Amniotic stem cell (primary cell): ENCODE data around the gene DQX1.
A peak's percentile ranks its signal among the peaks of the same experiment; 100 is the strongest.

Experiments
- DNase-seq: peaks from one replicate; lab custom pipeline; 2025; lab: John Stamatoyannopoulos, UW

The DQX1 gene

DNA sequence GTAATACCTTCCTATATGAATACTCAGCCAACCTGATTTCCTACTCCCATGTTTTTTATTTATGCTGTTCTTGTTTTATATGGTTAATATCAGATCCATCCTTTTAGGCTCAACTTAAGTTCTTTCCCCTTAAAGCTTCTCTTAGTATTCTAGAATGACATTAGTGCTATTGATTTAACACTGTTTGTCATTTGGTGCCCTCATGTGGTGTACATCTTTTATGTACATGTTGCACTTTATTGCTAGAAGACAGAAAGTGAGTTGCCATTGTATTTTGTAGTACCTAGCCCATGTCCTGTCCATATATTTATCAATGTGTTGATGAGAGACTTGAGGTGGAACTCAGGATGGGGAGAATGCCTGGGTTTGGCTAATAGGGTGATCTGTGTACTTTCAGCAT, 6.2 kb upstream of the DQX1 start:
- DNase-seq = no peak

DNA sequence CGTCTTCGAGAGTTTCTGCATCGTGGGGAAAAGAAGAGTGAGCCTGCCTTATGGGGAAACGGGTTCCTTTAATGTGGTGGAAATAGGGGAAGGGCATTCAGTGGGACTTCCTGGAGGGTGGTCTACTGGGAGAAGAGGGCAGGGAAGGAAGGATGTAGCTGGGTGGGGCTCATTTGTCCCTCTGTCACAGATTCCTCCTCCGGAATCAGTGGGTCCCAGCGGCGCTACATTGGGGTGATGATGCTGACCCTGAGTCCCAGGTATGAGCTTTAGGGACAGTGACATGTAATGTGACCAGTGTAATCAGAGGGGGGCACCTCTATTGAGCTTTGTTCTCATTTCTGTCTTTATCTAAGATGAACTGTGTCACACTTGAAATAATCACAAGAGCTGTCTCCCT, 5.6 kb upstream of the DQX1 start:
- no peak for DNase-seq

DNA sequence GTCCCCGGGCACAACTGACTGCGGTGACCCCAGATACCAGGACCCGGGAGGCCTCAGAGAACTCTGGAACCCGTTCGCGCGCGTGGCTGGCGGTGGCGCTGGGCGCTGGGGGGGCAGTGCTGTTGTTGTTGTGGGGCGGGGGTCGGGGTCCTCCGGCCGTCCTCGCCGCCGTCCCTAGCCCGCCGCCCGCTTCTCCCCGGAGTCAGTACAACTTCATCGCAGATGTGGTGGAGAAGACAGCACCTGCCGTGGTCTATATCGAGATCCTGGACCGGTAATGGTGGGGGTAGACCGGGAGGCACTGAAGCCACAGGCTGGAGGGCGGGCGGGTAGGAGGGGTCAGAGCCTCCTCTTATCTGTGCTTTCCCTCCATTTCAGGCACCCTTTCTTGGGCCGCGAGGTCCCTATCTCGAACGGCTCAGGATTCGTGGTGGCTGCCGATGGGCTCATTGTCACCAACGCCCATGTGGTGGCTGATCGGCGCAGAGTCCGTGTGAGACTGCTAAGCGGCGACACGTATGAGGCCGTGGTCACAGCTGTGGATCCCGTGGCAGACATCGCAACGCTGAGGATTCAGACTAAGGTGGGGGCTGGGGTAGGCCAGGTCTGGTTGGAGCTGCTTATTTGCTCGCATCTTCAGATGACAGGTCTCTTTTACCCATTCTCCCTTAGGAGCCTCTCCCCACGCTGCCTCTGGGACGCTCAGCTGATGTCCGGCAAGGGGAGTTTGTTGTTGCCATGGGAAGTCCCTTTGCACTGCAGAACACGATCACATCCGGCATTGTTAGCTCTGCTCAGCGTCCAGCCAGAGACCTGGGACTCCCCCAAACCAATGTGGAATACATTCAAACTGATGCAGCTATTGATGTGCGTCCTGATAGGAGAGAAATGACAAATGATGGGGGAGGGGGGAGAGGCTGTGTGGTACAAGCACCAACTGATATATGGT, 4.5 kb upstream of the DQX1 start:
- DNase-seq = no peak

DNA sequence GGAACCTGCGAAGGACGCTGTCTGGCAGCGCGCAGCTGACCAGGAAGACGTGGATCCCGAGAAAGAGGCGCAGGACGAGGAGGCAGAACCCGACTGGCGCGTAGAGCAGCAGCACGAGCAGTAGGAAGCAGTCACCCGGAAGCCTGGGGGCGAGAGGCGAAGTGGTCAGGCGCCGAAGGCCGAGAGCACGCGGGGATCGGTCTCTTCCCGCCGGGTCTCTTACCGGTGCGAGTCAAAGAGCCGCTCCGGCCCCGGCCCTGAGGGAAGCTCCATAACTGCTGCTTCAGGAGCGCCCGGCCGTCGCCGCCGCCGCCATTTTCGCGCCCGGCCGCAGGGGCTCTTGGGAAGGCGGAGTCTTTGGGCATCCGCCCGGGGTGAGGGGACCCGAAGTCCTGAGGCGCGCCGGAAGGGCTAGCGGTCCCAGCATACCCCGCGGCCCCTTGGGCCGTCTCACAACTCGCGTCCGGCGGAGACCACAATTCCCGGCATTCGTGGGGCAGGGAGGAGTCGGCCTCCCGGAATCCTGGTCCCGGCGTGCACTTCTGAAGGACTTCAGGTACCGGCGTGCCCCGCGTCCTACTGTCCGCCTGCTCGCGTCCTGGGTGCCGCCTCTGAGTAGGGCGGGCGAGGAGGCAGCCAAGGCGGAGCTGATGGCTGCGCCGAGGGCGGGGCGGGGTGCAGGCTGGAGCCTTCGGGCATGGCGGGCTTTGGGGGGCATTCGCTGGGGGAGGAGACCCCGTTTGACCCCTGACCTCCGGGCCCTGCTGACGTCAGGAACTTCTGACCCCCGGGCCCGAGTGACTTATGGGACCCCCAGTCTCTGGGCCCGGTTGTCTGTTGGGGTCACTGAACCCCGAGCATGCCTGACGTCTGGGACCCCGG, 3.6 kb upstream of the DQX1 start, which contains the start of the genes AUP1 and HTRA2:
AUP1 (minus strand) TSS at position 350 of the 882 bp plus-strand sequence; CDS start at position 273, 77 bp downstream.
HTRA2 (plus strand) TSS at position 577 of the 882 bp plus-strand sequence; CDS start at position 651, 74 bp downstream.
- peak; percentile 99 for DNase-seq

DNA sequence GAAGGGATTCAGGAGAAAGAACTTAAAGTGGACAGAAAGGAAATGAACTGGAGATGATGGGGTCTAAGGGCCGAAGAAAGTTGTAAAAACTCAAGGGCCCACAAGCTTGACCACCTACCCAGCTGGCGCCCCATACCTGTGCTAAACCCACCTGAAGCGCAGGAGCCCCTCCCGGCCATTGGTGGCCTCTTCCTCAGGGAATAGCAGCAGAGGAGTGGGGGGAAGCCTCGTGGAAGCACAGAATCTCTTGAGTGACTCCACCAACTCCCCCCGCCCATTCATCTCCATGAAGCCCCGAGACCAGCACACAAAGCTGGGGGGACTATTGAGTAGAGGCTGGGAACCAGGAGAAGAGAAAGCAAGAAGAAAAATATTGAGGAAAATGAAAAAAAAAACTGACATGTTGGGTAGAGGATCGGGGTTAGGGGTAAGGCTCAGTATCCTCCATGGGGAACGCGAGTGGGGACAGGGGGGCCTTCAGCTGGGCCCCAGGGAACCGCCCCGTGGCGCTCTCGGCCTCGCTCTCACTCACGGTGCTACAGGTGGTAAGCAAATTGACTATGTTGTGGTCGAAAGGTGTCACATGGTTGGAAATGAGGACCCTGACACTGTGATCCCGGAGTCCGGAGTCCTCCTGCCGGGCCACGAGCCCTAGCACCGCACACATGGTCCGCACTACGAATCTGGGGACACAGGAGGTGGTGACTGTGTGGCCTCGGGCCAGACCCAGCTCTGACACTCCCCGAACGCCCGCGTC, 2.7 kb upstream of the DQX1 start:
- no peak for DNase-seq

DNA sequence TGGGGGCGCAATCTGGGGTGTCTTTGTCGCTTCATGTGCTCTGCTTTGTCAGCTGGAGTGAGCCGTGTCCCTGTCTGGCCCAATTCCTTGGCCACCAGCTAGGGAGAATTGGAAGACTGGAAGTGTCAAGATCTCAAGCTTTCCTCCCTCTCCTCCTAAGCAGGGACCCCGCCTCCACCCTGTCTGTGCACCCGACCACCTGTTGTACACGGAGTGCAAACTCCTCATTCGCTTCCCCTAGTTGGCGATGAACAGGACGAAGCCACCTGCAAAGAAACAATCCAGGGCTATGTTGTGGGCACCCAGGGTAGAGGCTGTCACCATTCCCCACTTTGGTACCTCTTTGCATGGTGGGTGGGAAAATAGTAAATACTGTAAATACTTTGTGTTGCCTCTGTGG, 1.7 kb upstream of the DQX1 start:
- no peak for DNase-seq

DNA sequence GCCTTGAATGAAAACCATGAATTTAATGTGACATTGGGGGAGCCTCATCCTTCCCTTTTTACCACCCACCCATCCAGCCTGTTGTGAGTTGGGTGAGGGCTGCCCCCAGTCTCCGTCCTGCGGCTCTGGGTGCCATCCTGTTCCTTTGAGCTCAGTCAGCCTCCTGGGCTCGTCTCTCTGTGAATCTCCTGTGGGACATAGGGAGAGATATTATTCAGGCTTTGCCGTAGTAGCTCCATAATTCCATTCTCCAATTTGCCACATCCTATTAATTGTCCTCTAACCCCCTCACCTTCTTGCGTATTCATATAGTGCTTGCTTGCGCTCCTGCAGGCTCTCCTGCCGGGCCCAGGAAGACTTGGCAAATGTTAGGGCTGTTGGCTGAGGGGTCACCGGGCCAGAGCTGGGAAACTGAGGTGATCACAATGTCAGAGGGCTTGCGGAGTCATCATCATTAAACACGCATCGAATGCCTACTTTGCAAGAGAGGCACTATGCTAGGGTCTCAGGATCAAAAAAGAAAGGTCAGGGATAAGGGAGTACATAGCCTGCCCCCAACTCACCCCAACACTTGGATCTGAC, 709 bp upstream of the DQX1 start:
- DNase-seq = no peak

DNA sequence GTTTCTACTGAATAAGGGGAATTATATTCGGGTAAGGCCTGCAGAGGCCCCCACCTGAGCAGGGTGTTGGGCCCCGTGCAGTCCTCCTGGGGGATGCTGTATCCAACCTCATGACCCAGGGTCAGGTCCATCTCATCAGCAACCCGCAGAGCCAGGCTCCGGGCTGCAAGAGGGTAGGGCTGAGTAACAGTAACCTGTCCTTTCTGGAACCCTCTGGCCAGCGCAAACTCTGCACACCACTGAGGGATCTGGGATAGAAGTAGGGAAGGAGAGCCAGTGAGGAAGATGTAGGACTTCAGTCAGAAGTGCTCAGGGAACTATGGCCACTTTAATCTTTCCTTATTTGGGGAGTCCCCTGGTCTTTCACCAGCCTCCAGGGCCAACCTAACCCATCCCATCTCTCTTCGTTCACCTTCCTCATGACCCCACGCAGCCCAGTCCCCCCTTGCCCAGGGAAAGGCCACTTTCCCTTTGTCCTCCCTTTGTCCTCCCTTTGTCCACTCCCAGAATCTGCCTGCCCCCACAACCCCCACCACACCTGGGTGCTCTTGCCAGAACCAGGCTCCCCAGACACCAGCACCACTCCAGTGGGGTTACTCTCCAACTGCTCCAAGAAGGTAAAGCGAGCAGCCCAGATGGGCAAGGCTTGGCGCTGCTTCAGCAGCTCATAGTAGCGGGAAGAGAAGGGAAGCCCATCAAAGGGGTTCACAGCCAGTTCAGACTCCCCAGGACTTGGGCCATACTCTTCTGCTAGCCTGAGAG, 895 bp downstream of the DQX1 start:
- no peak for DNase-seq

DNA sequence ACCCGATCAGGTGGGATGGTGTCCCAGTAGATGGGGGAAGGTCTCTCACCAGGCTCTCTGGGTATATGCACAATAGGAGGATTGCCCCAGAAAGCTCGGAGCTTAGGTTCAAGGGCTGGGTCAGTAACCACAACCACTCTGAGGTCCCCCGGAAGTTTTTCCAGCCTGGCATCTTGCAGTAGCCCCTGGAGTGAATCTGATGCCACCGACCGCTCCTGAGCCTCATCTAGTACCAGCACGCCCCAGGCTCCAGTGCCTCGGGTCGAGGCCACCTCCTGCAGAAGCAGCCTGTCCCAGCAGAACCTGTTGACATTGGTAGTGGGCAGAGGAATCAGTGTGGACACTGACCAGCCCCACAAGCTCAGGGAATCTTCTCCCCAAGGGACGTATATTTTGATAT, 2.0 kb downstream of the DQX1 start:
- DNase-seq = no peak

DNA sequence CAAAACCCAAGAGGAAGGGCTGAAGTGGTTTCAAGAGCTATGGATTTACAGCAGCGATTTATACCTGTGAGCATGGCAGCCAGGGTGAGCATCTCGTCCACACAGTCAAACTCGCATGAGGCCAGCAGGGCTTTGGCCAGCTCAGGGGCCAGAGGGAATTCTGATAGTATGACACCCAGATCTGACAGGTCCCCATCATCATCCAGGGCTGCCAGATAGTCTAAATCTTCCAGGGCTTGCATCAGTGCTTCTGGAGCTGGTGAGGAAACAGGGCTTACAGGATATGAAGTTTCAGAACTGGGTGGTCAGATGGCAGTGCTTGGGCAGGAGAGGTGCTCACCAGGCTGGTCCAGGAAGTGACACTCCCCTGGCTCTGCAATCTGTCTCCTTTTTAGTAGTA, 3.5 kb downstream of the DQX1 start:
- DNase-seq = no peak

DNA sequence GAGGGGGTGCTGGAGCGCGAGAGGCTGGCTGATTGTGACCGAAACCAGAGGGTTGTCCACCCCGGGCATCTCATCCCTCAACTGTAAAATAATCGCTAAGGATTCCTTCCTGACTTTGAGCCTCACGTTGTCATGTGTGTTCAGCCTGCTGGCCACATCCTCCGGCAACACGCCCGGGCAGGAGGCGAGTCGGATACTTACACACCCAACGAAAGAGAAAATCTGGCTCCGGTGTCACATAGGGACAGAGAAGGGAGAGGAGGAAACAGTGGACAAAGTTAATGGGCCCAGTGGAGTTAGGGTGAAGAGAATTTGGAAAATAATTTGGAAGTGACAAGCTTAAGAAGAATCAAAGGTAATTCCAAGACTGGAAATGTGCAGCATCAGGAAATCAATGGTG, 9.4 kb downstream of the DQX1 start:
- no peak for DNase-seq

DNA sequence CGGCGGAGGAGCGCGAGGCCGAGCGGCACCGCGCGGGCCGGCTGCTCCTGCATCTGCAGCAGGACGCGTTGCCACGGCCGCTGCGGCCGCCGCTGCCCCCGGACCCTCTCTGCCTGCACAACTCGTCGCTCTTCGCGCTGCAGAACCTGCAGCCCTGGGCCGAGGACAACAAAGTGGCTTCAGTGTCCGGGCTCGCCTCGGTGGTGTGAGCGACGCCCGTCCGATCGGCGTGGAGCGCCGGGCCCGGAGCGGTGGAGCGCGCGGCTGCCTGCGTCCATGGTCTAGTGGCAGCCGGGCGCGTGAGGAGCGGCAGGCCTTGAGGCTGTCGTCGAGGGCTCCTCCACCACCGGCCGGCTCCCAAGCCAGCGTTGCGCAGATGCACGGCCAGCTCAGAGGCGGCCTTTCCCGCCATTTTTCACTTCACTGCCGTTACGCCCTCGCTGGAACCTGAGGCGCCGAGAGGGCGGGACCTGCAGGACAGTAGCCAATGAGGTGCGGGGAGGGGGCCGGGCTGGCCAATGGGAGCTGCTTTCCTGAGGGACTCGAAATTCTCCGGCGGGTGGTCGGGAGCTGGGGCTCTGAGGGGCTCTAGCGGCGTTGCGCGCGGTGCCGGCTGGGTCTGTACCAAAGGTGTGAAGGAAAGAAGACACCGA, 9.9 kb downstream of the DQX1 start:
- no peak for DNase-seq

DNA sequence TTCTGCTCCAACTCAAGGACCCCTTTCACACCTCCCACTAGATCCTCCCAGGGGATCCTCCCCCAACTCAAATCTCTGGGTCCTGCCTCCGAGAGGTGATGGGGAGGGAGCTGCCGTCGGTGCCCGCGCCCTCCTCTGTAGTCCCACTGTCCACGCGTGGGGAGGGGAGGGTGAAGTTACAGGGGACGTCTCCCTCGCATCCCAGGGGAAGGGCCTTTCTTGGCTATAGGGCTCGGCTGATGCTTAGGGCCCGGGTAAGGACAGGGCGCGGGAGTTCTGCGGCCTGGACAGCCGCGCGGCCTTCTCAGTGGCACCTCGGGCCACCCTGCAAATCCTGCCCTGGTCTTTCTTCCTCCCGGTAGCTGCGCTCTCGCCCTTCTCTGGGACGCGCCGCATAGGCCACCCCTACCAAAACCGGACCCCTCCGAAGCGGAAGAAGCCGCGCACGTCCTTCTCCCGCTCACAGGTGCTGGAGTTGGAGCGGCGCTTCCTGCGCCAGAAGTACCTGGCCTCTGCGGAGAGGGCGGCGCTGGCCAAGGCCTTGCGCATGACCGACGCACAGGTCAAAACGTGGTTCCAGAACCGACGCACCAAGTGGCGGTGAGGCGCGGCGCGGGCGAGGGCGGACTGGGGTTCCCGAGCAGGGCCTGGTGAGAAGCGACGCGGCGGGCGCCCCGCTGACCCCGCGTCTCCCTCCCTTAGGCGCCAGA, 10.6 kb downstream of the DQX1 start:
- no peak for DNase-seq

DNA sequence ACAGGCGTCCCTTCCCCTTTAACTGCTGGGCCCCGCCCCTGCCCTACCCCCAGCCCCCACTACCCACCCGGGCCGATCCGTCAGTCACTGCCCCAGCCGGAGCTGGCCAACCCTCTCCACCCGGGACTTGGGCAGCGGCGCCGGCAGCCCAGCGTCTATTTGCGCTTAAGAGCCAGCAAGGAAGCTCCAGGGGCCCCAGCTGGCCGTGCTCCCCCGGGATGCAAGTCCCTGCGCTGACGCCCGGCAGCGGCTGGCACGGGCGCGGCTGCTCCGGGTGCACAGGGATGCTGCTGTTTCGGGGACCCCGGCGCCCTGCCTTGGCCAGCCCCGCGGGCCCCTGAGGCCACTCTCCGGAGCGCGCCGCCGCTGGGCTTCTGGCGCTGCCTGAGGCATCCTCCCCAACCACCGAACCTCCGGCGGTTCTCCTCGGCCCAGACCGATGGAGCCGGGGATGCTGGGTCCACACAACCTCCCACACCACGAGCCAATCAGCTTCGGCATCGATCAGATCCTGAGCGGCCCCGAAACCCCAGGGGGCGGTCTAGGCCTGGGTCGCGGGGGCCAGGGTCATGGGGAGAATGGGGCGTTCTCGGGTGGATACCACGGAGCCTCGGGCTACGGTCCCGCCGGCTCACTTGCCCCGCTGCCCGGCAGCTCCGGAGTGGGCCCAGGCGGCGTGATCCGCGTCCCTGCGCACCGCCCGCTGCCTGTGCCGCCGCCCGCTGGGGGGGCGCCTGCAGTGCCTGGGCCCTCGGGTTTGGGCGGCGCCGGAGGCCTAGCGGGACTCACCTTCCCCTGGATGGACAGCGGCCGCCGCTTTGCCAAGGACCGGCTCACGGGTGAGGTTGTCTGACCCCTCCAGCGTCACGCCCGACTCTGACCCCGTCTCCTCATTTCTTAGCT, 11.4 kb downstream of the DQX1 start, which contains the start of gene TLX2:
TLX2 (plus strand) TSS at position 83 of the 903 bp plus-strand sequence; CDS start at position 440, 357 bp downstream.
- no peak for DNase-seq

DNA sequence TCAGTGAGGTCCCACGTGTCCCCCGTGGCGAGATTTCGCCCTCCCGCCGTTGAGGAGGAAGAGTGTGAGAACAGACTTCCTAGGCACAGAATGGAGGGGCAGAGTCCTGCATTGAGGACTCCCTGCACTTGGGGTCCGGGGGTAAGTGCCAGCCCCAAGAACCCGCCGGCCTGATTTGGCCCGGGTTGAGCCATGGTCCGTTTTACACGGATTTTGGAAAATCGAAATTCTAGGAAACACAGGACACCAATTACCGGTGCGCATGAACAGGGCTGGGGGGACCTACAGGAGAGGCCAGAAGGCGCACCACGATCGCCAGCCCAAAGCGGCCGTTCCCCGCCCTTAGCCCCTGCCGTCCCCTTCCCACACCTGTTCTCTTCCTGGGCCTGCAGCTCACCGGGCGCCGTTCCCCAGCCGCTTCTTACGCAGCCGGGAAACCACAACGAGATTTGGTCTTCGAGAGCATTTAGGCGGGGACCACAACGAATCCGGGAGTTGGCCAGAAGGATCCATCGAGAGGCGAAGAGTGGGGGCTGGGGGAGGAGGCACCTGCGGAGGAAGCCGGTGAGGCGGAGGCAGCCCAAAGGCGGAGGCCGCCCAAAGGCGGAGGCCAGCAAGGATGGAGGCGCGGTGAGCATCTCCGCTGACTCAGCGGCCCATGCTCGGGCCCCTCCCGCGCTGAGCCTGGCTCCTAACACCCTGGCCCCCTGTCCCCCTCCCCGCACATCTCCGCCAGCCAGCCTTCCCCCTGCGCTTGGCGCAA, 12.2 kb downstream of the DQX1 start:
- no peak for DNase-seq

DNA sequence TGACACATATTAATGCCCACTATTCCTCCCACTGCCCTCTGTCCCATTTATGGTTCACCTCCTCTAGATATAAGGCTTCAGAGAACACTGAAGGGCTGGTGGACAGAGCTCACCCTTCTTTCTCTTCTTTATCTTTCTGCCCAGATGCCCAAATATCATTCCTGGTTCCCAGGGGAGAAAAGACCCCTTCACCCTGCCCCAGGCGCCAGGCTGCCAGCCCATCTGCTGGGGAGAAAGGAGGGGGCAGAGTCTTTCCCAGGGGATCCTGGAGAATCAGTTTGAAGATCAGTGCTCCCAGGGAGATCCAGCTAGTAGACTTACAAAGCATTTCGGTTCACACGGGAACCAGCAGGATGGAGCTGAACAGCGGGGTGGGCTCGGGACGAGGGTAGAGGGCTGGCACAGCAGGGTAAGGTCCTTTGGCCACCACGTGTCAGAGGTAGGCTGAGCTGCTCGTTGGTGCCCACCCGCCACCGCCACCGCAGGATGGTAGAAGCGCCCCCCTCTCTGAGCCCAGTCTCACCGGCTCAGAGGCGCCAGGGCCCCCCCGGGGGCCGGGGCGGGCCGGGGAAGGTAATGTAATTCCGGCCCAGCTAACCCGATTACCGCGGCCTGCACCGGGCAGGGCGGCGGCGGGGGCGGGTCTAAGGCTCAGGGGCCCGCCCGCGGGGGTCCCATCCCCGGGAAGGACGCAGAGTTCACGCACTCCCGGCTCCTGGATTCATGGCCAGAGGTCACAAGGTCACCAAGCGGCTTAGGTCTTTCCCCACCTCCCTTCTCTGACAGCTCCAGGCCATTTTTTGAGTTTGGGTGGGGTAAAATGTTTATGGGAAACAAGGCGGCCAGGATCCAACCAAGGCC, 13.1 kb downstream of the DQX1 start:
- DNase-seq = no peak
